Effector memory CD4-positive, alpha-beta T cell (primary cell): Measurements from ENCODE around the gene CDC42SE1.
"Not testable (repeated sequence)": the region's sequence is repeated elsewhere in the genome, so short reads cannot be mapped to it uniquely, and the experiment has no call there.

Experiments
- DNase-seq, 3 donors: peaks; one replicate each; pipeline ENCODE4 v3.0.0-alpha.2; 2020
- H3K27ac ChIP-seq: 2 replicates; pipeline ENCODE4 v1.7.0; 2013; ENCODE audit warnings: mild to moderate bottlenecking, low read length, moderate library complexity; ENCODE audit not compliant: insufficient read depth, poor library complexity, severe bottlenecking
- H3K27me3 ChIP-seq: replicated peaks from 2 replicates; pipeline ENCODE4 v1.7.0; 2013; ENCODE audit warnings: mild to moderate bottlenecking, low read length; ENCODE audit not compliant: insufficient read depth, control insufficient read depth, poor library complexity, severe bottlenecking
- H3K36me3 ChIP-seq: 2 replicates; pipeline ENCODE4 v1.7.0; 2013; ENCODE audit warnings: mild to moderate bottlenecking, low read length, moderate library complexity; ENCODE audit not compliant: control insufficient read depth, insufficient read depth
- H3K4me1 ChIP-seq: 2 replicates; pipeline ENCODE4 v1.7.0; 2013; ENCODE audit warnings: low read length, mild to moderate bottlenecking; ENCODE audit not compliant: control insufficient read depth, insufficient read depth, poor library complexity, severe bottlenecking
- H3K4me3 ChIP-seq: 2 replicates; pipeline ENCODE4 v1.7.0; 2013; ENCODE audit warnings: low read length, low read depth, mild to moderate bottlenecking; ENCODE audit not compliant: insufficient read depth, poor library complexity, severe bottlenecking
- H3K9me3 ChIP-seq: 2 replicates; pipeline ENCODE4 v1.7.0; 2013; ENCODE audit warnings: mild to moderate bottlenecking, low read length, moderate library complexity; ENCODE audit not compliant: control insufficient read depth
- total RNA-seq, 3 donors: gene quantifications; one replicate each; lab custom pipeline; 2026; lab: John Stamatoyannopoulos, UW

The CDC42SE1 gene
- total RNA-seq, result 663 to 845 (median 800) reads per million in 3 donors

- Histone ChIP-seq H3K27ac (peak within 1 kb of the TSS; percentile 98), H3K27me3 (no peaks in the 10 kb centered on the region), H3K4me1 (peaks cover 31% of the 10 kb centered on the region), H3K9me3 (no peaks in the 10 kb centered on the region), H3K36me3 (peaks cover 15% of the 10 kb centered on the region), H3K4me3 (peak within 1 kb of the TSS; percentile 88)
- DNase-seq, result peak; percentile 72 to 73 (median 73)
Measured at GRCh38 chr1:151059109-151060006, at the start of gene CDC42SE1. TSS of gene CDC42SE1 (minus strand) at chr1:151059622. CDS start at chr1:151055730, 3,892 bp downstream.

GRCh38 chr1:151108331-151108730, 48.9 kb upstream of the CDC42SE1 start:
- Histone ChIP-seq H3K4me1 (no peaks in the 10 kb centered on the region), H3K9me3 (no peaks in the 10 kb centered on the region), H3K27ac (no peak overlapping the region), H3K4me3 (no peak overlapping the region), H3K27me3 (no peaks in the 10 kb centered on the region), H3K36me3 (peaks cover 4% of the 10 kb centered on the region)
- no peak for DNase-seq

GRCh38 chr1:151106894-151107293, 47.5 kb upstream of the CDC42SE1 start:
- no peaks in the 10 kb centered on the region for H3K27me3 ChIP-seq
- H3K4me3 ChIP-seq, result no peak overlapping the region
- no peaks in the 10 kb centered on the region for H3K9me3 ChIP-seq
- H3K27ac ChIP-seq, result no peak overlapping the region
- H3K36me3 ChIP-seq, result peaks cover 7% of the 10 kb centered on the region
- no peak for DNase-seq
- H3K4me1 ChIP-seq, result no peaks in the 10 kb centered on the region

GRCh38 chr1:151104630-151105029, 45.2 kb upstream of the CDC42SE1 start:
- H3K27me3 ChIP-seq, result no peaks in the 10 kb centered on the region
- DNase-seq, result no peak
- no peaks in the 10 kb centered on the region for H3K9me3 ChIP-seq
- no peaks in the 10 kb centered on the region for H3K4me1 ChIP-seq
- H3K4me3 ChIP-seq, result no peak overlapping the region
- peaks cover 7% of the 10 kb centered on the region for H3K36me3 ChIP-seq
- H3K27ac ChIP-seq, result no peak overlapping the region

- no peaks in the 10 kb centered on the region for H3K4me1 ChIP-seq
- DNase-seq, result no peak
- no peak overlapping the region for H3K4me3 ChIP-seq
- peaks cover 10% of the 10 kb centered on the region for H3K36me3 ChIP-seq
- no peak overlapping the region for H3K27ac ChIP-seq
- H3K9me3 ChIP-seq, result no peaks in the 10 kb centered on the region
- no peaks in the 10 kb centered on the region for H3K27me3 ChIP-seq
Measured at GRCh38 chr1:151098126-151098525, 38.7 kb upstream of the CDC42SE1 start.

GRCh38 chr1:151097426-151097825, 38.0 kb upstream of the CDC42SE1 start:
- H3K27me3 ChIP-seq, H3K4me3 ChIP-seq, H3K9me3 ChIP-seq, H3K27ac ChIP-seq, DNase-seq, H3K36me3 ChIP-seq, H3K4me1 ChIP-seq: not testable (repeated sequence)

- Histone ChIP-seq H3K36me3 (no peaks in the 10 kb centered on the region), H3K27me3 (no peaks in the 10 kb centered on the region), H3K9me3 (no peaks in the 10 kb centered on the region), H3K4me1 (no peaks in the 10 kb centered on the region), H3K4me3 (no peak overlapping the region), H3K27ac (no peak overlapping the region)
- DNase-seq, result no peak
Measured at GRCh38 chr1:151085953-151086559, 26.6 kb upstream of the CDC42SE1 start.

- no peak overlapping the region for H3K4me3 ChIP-seq
- no peaks in the 10 kb centered on the region for H3K9me3 ChIP-seq
- no peaks in the 10 kb centered on the region for H3K27me3 ChIP-seq
- DNase-seq, result no peak
- no peak overlapping the region for H3K27ac ChIP-seq
- H3K4me1 ChIP-seq, result peaks cover 5% of the 10 kb centered on the region
- H3K36me3 ChIP-seq, result peaks cover 2% of the 10 kb centered on the region
Measured at GRCh38 chr1:151072224-151072623, 12.8 kb upstream of the CDC42SE1 start.

- DNase-seq, result peak; percentile 72 to 81 (median 76)
- H3K9me3 ChIP-seq, result no peaks in the 10 kb centered on the region
Measured at GRCh38 chr1:151070474-151071276, 11.3 kb upstream of the CDC42SE1 start, which contains the start of gene GABPB2. TSS of gene GABPB2 (plus strand) at chr1:151070761. CDS start at chr1:151088190, 17,429 bp downstream.

More at GRCh38 chr1:151070474-151071276, 11.3 kb upstream of the CDC42SE1 start, which contains the start of gene GABPB2:
- Histone ChIP-seq H3K4me1 (peaks cover 5% of the 10 kb centered on the region), H3K36me3 (peaks cover 2% of the 10 kb centered on the region), H3K27me3 (no peaks in the 10 kb centered on the region), H3K4me3 (peak within 1 kb of the TSS; percentile 90), H3K27ac (peak within 1 kb of the TSS; percentile 97)
